ENCODE data around the gene HRAS. TPM values are rescaled to one million over a fixed set of nuclear protein-coding genes. Genes with fewer than 3 reads are reported as not detected.

HRAS gene
- total RNA-seq, 1 experiment from 2014 or later: 69.0 TPM

DNA sequence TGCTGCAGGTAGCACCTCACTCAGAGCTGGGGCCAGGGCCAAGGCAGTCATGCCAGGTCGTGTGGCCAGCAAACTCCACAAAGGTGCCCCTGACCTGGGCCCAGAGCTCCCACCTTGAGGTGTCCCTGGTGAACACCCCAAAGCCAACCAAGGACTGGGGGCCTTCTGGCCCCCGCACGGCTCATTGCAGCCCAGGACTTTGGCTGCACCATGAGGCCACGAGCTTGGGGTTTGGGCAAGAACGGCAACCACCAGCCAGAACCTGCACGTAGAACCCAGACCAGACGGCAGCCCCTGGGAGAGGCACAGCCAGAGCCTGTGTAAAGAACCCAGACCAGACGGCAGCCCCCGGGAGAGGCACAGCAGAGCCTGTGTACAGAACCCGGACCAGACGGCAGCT lies 9.8 kb upstream of the HRAS start:
- POLR2A ChIA-PET: no interaction called here
- no peaks in the 10 kb centered on the region for H3K36me3 ChIP-seq (ENCODE audit: control insufficient read depth, insufficient read depth, low read length)
- TF ChIP-seq, protein P1, sequence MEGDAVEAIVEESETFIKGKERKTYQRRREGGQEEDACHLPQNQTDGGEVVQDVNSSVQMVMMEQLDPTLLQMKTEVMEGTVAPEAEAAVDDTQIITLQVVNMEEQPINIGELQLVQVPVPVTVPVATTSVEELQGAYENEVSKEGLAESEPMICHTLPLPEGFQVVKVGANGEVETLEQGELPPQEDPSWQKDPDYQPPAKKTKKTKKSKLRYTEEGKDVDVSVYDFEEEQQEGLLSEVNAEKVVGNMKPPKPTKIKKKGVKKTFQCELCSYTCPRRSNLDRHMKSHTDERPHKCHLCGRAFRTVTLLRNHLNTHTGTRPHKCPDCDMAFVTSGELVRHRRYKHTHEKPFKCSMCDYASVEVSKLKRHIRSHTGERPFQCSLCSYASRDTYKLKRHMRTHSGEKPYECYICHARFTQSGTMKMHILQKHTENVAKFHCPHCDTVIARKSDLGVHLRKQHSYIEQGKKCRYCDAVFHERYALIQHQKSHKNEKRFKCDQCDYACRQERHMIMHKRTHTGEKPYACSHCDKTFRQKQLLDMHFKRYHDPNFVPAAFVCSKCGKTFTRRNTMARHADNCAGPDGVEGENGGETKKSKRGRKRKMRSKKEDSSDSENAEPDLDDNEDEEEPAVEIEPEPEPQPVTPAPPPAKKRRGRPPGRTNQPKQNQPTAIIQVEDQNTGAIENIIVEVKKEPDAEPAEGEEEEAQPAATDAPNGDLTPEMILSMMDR (IDR thresholded peaks at IDR 0.05; ENCODE audit: insufficient read depth in 1 of 2, low read depth in 1 of 2, low read length in 1 of 2, severe bottlenecking in 1 of 2, unreplicated experiment in 1 of 2): no peak
- no peaks in the 10 kb centered on the region for H3K27me3 ChIP-seq (replicated peaks; ENCODE audit: control insufficient read depth, insufficient read depth, low read length)
- Mint-ChIP-seq H3K4me3 (ENCODE audit: unreplicated experiment) (no peak overlapping the region), H3K4me1 (ENCODE audit: low read depth, unreplicated experiment) (no peaks in the 10 kb centered on the region), H3K36me3 (ENCODE audit: insufficient read depth, unreplicated experiment) (no peaks in the 10 kb centered on the region), H3K27me3 (ENCODE audit: insufficient read depth, unreplicated experiment) (no peaks in the 10 kb centered on the region), H3K9me3 (ENCODE audit: unreplicated experiment) (no peaks in the 10 kb centered on the region), H3K27ac (ENCODE audit: unreplicated experiment) (no peak overlapping the region)
- no peak overlapping the region for H3K4me3 ChIP-seq (ENCODE audit: low read depth, low read length)
- no peaks in the 10 kb centered on the region for H3K9me3 ChIP-seq
- CTCF ChIA-PET: interaction anchor here (0.5 to 0.7 kb wide), 2 partner anchors 181 to 217 kb away, joined by 3 read pairs; no protein-coding TSS in a partner anchor
- intact Hi-C loops (cut with micrococcal nuclease; ENCODE audit: unreplicated experiment): no loop called here
- no peaks in the 10 kb centered on the region for H3K4me1 ChIP-seq
- DNase-seq: no peak
- no TSS peak for BruUV-seq (replicated peaks)

DNA sequence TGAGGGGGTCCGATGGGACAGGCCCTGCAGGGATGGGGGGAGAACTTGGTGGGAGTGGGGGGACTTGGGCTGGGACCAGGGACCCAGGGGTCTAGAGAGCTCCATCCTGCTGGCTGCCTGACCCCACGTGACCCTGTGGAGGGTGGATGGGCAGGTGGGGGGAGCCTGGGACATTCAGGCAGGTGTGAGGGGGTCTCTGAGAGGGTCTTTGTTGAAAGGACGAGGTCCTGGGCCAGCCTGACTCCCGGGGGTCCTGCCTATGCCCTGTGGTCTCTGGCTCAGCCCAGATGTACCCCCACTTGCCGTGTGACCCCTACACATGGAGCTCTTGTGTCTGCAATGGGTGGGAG lies 9.4 kb upstream of the HRAS start:
- no peaks in the 10 kb centered on the region for H3K9me3 ChIP-seq
- Mint-ChIP-seq H3K4me3 (ENCODE audit: unreplicated experiment) (no peak overlapping the region), H3K36me3 (ENCODE audit: insufficient read depth, unreplicated experiment) (no peaks in the 10 kb centered on the region), H3K27me3 (ENCODE audit: insufficient read depth, unreplicated experiment) (no peaks in the 10 kb centered on the region), H3K4me1 (ENCODE audit: low read depth, unreplicated experiment) (no peaks in the 10 kb centered on the region), H3K27ac (ENCODE audit: unreplicated experiment) (no peak overlapping the region), H3K9me3 (ENCODE audit: unreplicated experiment) (no peaks in the 10 kb centered on the region)
- intact Hi-C loops (cut with micrococcal nuclease; ENCODE audit: unreplicated experiment): no loop called here
- H3K36me3 ChIP-seq (ENCODE audit: control insufficient read depth, insufficient read depth, low read length): no peaks in the 10 kb centered on the region
- H3K27me3 ChIP-seq (replicated peaks; ENCODE audit: control insufficient read depth, insufficient read depth, low read length): no peaks in the 10 kb centered on the region
- H3K4me3 ChIP-seq (ENCODE audit: low read depth, low read length): no peak overlapping the region
- no peaks in the 10 kb centered on the region for H3K4me1 ChIP-seq
- CTCF ChIA-PET: interaction anchor here (0.5 to 0.7 kb wide), 2 partner anchors 181 to 217 kb away, joined by 3 read pairs; no protein-coding TSS in a partner anchor
- TF ChIP-seq, protein P1 (IDR thresholded peaks at IDR 0.05; ENCODE audit: insufficient read depth in 1 of 2, low read depth in 1 of 2, low read length in 1 of 2, severe bottlenecking in 1 of 2, unreplicated experiment in 1 of 2): no peak
- DNase-seq: no peak
- BruUV-seq (replicated peaks): no TSS peak
- POLR2A ChIA-PET: no interaction called here

DNA sequence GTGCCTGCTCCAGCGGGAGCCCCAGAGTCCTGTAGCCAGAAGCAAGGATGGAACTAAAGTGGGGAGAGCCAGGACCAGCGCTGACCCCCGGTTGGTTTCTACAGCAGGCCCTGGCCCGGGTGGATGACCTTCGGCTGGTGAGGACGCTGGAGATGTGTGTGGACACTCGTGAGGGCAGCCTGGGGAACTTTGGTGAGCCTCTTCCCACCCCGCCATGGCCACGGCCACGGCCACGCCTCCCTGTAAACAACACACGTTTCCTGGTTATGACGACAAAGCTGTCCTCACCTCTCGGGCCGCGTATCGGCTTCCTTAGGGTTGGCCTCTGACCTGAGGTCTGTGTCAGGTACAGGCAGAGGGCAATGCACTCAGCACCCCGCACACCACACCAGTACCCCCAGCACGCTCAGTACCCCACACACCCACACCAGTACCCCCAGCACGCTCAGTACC lies 6.1 kb upstream of the HRAS start:
- ChIA-PET POLR2A (no interaction called here), CTCF (no interaction called here)
- BruUV-seq (replicated peaks): no TSS peak
- no peaks in the 10 kb centered on the region for H3K4me1 Mint-ChIP-seq (ENCODE audit: low read depth, unreplicated experiment)
- Histone ChIP-seq H3K36me3 (ENCODE audit: control insufficient read depth, insufficient read depth, low read length) (no peaks in the 10 kb centered on the region), H3K9me3 (no peaks in the 10 kb centered on the region), H3K4me1 (peaks cover 9% of the 10 kb centered on the region; the same call in 1 of the 2 replicates), H3K4me3 (ENCODE audit: low read depth, low read length) (no peak overlapping the region), H3K27me3 (replicated peaks; ENCODE audit: control insufficient read depth, insufficient read depth, low read length) (no peaks in the 10 kb centered on the region)
- DNase-seq: peak in 1 of 2 experiments; percentile 35
- TF ChIP-seq, protein P1 (IDR thresholded peaks at IDR 0.05; ENCODE audit: insufficient read depth in 1 of 2, low read depth in 1 of 2, low read length in 1 of 2, severe bottlenecking in 1 of 2, unreplicated experiment in 1 of 2): no peak
- H3K27me3 Mint-ChIP-seq (ENCODE audit: insufficient read depth, unreplicated experiment): no peaks in the 10 kb centered on the region
- H3K36me3 Mint-ChIP-seq (ENCODE audit: insufficient read depth, unreplicated experiment): peaks cover 16% of the 10 kb centered on the region
- no peak overlapping the region for H3K4me3 Mint-ChIP-seq (ENCODE audit: unreplicated experiment)
- no peaks in the 10 kb centered on the region for H3K9me3 Mint-ChIP-seq (ENCODE audit: unreplicated experiment)
- H3K27ac Mint-ChIP-seq (ENCODE audit: unreplicated experiment): no peak overlapping the region
- intact Hi-C loops (cut with micrococcal nuclease; ENCODE audit: unreplicated experiment): no loop called here
